Stimulated activated CD4-positive, alpha-beta T cell treated with anti-CD3 and anti-CD28 coated beads, TNF-alpha, amount 100 ng/mL, for 24 hours (primary cell): ENCODE results near the gene BLOC1S2.
"Not testable (repeated sequence)": the region's sequence is repeated elsewhere in the genome, so short reads cannot be mapped to it uniquely, and the experiment has no call there.

ENCODE experiments used
- DNase-seq, 3 experiments: peaks; one replicate each; pipeline ENCODE4 v3.0.0-alpha.2; 2020; ENCODE audit warnings: low read depth in 3 of 3

The BLOC1S2 gene

DNA sequence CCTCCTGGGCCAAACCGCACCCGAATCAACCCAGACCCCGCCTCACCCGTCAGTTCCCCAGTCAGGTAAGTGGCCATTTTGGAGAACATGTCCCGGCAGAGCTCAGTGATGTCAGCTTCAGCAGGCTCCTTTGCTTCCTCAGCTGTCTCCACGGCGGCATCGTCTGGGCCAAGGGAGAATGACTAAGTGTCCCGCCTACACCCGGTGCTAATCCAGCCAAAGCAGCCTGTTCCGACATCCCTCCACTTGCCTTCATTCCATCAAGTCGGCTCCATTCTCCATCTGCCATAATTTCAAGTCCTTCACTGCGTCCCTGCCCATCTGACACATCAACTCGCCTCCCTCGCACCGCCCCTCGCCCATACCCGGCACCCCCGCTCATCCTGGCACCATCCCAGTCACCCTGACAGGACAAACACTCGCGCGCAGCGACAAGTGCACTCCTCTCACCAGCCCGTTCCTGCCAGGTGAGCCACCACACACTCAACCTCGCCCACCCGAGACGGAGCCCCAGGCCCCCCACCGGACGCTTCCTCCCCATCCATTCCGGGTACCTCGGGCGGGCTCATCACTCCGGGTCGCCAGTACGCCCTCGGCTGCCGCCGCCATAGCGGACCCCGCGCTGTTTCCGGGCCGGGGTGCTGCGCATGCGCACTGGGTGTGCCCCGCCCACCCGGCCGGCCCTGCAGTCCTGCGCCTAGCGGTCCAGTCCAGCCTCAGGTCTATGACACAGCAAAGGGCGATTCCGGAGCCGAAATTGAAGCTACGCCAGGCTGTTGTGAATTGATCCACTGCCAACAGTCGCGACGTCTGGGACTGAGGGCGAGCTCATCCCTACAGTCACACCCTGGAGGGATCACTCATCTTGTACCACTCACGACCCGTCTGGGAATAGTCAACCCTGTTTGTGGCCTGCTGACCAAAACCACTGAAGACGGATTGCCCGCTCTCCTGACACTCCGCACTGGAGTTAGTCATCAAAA is at the start of gene BLOC1S2:
Gene BLOC1S2, minus strand, starts transcription at position 630 of the 983 bp plus-strand sequence. Its CDS starts 21 bp downstream, at position 609.
- peak; percentile 75 to 84 (median 84) for DNase-seq

DNA sequence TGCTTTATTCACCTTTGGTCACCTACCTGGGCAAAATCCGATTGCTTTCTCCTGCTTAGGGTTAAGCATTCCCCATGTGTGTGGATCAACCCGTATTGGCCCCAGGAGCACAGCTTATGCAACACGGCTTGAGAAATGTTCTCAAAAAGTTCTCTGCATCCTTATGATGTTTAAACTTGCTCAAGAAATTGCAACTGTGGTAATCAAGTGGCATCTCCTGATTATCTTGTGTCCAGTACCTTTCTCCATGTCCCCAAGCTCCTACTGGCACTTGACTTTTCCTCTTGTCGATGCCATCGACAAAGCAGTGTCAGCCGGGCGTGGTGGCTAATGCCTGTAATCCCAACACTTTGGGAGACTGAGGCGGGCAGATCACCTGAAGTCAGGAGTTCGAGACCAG is 48.3 kb upstream of the BLOC1S2 start:
- DNase-seq = no peak

DNA sequence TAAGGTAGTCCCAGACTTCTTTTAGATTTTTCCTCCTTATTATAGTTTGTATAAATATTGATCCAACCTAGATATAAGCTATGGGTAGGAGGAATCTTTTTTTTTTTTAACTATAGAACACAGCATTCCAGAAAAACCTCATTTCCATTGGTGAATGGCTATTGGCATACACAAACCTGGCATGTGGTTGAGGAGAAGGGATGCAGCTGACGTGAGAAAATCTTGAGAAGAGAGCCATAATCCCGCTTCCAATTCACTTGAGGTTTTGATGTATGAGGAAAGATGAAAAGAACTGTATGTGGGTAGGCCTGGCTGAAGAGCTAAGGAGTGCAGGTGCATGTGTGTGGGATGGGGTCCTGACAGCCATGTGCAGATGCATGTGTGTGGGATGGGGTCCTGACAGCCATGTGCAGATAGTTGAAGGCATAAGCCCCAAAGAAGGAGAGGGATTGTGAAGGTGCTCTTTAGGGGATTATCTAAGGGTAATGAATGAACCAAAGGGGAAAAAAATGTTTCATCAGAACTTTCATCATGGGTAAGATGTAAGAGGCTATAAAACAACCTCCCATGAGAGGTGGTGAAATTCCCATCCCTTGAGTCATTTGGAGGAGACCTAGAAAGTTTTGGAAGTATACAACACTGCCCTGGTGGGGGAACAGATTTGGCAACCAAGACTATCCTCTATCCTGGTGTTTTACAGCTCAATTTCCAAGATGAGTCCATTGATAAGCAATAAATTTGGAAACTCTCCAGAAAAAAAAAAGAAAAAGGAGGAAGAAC is 47.4 kb upstream of the BLOC1S2 start:
- no peak for DNase-seq

DNA sequence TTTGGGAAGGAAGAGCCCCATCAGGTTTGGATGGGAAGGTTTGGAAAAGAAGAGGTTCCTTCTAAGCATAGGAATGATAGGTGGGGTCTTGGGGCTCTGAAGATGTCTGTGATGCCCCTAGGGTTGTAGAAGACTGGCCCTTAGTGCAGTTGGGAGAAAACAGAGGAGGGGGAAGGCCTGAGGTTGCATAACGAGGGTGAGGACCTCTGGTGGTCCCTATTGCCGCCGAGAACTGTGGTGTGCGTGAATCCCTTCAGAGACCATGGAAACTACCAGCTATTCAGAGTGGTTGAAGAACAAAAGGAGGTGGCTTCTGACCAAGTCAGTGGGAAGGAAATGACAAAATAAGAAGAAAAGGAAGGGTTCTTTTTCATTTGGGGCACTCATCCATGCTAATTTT is 46.6 kb upstream of the BLOC1S2 start:
- DNase-seq = no peak

- DNase-seq = no peak
Measured at GRCh38 chr10:100330079-100330478, 43.6 kb upstream of the BLOC1S2 start, which contains the start of gene PKD2L1. Gene PKD2L1, minus strand, starts transcription at chr10:100330228. Its CDS starts 125 bp downstream, at chr10:100330103.

- no peak for DNase-seq
Measured at GRCh38 chr10:100328198-100328597, 41.7 kb upstream of the BLOC1S2 start.

DNA sequence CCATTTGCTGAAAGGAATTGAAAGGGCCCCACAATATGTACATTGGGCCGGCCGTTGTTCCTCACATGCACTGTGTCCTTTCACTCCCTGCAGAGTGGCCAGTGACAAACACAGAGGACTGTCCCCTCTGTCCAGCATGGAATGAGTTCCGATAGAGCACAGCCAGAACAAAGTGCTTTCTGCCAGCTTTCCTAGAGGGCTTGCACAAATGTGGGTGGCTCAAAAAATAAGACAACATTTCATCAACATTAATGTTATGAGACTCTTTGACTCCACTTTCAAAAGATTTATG is 41.2 kb upstream of the BLOC1S2 start:
- no peak for DNase-seq

DNA sequence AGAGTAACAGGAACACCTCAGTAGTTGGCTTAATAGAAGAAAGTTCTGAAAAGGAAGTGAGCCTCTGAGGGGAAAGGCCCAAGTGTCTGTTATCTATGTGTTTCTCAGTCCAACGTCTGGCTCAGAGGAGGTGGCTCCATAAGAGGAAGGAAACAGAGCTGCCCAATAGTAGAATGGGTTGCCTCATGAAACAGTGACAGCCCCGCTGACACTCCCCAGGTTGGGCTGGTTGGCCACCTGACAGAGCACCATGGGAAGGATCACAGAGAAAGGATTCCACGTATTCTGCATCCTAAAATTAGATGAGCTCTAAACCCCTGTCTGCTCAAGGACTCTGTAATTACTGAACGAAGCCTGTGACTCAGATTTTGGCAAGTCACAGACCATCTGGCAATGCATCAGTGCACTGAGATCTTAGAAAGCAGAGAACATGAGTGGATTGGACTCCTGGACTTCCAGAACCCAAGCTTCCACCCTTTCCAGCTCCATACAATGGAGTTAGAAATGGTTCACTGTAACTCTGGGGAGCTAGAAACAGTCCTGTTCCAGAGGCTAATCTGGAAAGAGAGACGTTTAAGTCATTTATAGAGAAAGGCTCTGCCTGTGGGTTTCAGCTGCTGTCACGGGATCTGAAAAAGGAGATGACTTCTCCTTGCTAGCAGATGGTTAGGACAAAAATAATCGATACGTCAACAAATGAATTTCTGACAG is 40.7 kb upstream of the BLOC1S2 start:
- DNase-seq = no peak

GRCh38 chr10:100325158-100325557 is 38.7 kb upstream of the BLOC1S2 start:
- DNase-seq = no peak

GRCh38 chr10:100319707-100320402 is 33.4 kb upstream of the BLOC1S2 start:
- DNase-seq = no peak

GRCh38 chr10:100318207-100318606 is 31.7 kb upstream of the BLOC1S2 start:
- DNase-seq = no peak

DNA sequence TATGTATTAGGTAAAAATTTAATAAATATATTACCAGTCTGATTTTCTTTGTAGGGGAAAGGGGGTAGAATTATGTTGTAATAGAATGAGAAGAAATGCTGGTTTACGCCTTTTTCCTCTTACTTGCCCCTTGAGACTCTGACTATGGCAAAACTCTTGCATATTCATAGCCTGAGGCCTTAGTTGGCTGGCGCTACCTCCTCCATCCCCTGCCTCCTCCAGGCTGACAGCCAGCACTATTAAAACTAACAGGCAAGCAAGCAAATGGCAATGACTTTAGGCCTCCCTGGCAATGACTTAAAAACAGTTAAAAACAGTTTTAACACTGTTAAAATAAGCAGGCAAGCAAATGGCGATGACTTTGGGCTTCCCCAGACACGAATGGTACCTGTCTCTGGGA is 29.1 kb upstream of the BLOC1S2 start:
- DNase-seq = no peak

DNA sequence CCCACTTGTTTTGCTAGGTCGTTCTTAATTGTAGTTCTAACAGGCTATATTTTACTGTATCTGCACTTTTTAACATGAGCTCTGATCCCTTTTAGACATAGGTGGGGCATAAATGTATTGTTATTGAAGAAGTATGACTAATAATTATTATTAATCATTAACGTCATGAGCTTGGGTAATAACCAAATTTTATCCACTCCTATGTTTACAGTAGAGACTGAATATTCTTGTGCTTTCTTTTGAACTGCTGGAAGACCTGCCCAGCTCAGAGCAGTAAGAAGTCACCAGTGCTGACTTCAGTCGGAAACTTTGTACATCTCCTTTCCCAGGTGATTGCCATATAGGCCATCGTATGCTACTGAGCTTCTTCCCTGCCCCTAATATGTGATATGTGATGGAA is 24.8 kb upstream of the BLOC1S2 start:
- no peak for DNase-seq

DNA sequence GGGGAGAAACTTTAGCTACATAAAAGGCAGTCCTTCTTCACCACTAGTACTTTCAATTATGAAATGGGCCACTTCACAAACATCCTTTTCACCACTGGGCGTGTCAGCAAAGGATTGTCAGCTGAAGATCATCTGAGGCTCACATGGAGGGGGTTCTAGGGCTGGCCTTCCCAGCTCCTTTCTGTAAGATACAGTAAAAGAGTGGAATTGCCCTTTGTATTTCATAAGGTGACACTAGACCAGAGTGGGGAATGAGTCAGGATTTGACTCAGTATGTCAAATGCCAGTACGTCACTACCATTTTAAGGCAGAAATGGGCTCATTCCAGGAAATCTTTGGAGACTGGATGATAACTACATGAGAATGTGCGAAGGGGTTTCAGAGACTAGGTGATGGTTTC is 21.2 kb upstream of the BLOC1S2 start:
- no peak for DNase-seq

DNA sequence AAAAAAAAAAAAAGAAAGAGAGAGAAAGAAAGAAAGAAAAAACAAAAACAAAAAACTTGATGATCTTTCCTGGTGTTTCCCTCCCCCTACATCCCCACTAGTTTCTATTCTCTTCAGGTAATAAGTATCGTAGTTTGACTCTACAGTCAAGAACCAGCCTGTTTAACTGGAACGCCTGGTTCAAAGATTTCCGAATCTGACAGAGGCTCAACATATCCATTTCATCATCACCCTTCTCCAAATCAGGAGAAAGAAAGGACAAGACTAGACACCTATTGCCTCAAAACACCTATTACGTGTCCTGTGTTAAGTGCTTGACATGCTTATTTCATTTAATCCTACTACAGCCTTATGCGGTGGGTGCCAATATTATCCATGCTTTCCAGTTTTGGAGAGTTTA is 20.4 kb upstream of the BLOC1S2 start:
- no peak for DNase-seq

DNA sequence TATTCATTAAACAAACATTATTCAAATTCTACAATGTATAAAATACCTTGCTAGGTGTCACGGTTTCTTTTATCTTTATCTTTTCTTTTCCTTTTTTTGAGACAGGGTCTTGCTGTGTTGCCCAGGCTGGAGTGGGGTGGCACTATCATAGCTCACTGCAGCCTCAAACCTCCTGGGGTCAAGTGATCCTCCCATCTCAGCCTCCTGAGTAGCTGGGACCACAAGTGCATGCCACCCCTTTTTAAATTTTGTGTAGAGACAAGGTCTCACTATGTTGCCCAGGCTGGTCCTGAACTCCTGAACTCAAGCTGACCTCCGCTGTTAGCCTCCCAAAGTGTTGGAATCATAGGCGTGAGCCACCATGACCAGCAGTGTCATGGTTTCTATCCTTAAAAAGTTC is 17.9 kb upstream of the BLOC1S2 start:
- DNase-seq = no peak

DNA sequence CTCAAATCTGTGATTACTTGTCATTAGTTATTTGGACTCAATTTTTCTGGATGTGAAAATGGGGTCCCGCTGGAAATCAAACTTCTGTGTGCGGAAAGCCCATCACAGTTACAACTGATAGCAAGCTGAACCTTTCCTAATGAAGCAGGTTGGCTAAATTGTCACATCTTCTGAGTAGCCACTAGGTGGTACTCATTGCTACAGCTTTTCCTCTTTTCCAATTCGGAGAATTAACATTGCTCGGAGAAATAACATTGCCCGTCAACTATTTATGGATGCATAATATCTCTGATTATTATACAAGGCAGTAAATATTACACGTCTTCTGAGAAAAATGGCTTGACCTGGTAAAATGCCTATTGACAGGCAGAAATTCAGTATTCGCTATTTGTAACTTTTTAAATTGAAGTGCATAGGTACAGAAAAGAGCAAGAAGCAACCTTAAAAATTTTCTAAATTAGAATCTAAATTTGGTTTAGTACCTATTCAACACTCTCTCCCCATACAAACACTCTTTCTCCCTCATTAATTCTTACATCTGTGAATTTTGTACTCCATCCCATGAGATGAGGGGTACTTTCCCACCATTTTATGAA is 17.3 kb upstream of the BLOC1S2 start:
- DNase-seq = no peak

DNA sequence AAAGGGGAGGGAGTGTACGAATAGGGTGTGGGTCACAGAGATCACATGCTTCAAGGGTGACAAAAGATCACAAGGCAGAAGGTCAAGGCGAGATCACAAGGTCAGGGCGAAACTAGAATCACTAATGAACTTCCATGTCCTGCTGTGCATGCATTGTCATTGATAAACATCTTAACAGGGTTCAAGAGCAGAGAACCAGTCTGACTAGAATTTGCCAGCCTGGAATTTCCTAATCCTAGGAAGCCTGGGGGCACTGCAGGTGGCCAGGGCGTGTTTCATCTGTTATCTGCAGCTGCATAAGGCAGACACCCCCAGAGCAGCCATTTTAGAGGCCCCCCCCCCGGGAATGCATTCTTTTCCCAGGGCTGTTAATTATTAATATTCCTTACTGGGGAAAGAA is 14.6 kb upstream of the BLOC1S2 start:
- DNase-seq = not testable (repeated sequence)

DNA sequence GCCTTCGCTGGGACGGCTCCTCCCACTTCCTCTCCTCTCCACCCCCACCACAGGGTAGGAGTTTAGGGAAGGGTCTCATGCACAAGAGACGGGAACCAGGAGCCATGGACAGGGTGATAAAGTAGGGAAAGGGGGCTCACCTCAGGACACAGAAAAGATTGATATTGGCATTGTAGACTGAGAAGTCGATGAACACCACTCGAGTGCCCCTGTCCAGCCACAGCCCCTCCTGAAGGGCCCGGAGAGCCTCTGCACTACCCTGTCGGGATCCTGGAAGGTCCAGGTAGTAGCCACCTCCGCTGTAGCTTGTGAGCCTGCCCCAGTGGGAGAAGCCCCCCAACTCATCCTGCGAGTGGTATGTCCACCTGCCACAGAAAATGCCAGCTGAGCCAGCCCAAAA is 10.8 kb upstream of the BLOC1S2 start:
- DNase-seq = no peak

DNA sequence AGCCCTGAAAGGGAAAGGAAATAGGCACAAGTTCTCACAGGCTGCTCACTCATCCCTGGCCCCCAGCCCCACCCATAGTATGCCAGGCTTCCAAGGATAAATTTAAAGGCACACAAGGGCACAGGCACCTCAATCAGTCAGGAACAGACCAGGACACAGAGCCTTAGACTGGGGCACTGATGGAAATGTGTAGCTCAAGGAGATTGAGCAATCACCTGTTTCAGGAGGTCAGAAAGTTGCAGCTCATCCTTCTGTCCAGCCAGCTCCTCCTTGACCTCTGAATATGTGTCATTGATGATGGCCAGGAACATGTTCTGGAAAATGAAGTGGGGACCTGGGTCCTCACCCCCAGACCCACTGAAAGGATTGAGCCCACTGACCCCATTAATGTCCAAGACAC is 6.6 kb upstream of the BLOC1S2 start:
- no peak for DNase-seq

DNA sequence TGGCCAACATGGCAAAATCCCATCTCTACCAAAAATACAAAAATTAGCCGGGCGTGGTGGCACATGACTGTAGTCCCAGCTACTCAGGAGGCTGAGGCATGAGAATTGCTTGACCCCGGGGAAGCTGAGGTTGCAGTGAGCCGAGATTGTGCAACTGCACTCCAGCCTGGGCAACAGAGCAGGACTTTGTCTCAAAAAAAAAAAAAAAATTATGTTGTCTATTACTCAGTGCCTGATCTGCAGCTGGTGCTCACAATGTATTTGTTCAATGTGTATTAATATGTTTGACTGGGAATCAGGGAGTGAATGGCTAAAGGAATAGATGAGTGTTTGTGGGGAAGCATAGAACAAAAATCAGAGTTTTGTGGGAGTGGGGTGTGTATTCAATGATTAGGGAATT is 5.8 kb upstream of the BLOC1S2 start:
- not testable (repeated sequence) for DNase-seq
